GM23338 (cell line): ENCODE data around the gene PPM1F. TPM values are rescaled to one million over a fixed set of nuclear protein-coding genes. Genes with fewer than 3 reads are reported as not detected.

Source experiments
- ATAC-seq: fragments of 200-7000 bp; cut with Tn5 transposase; 3 replicates; pipeline ENCODE4 v1.9.1; 2020
- DNase-seq: peaks from one replicate; pipeline ENCODE4 v3.0.0-alpha.2; 2015; ENCODE audit warnings: low spot score
- H2AFZ ChIP-seq: fragments of 200-600 bp; sonication (generic); 2 replicates; pipeline ENCODE4 v1.8.0; 2016; ENCODE audit warnings: antibody characterized with exemption, mild to moderate bottlenecking, moderate library complexity
- H3F3A ChIP-seq: fragments of 200-600 bp; sonication (generic); replicated peaks from 2 replicates; pipeline ENCODE4 v1.8.0; 2017; ENCODE audit warnings: antibody characterized with exemption, mixed run types, low read depth
- H3K27ac ChIP-seq: fragments of 200-600 bp; sonication (generic); 2 replicates; pipeline ENCODE4 v1.6.1; 2016; ENCODE audit warnings: low read depth
- H3K27me3 ChIP-seq: fragments of 200-600 bp; sonication (generic); 2 replicates; pipeline ENCODE4 v1.8.0; 2016; ENCODE audit warnings: mild to moderate bottlenecking, mixed run types, moderate library complexity; ENCODE audit not compliant: insufficient read depth
- H3K36me3 ChIP-seq: fragments of 200-600 bp; sonication (generic); 2 replicates; pipeline ENCODE4 v1.8.0; 2016; ENCODE audit warnings: mild to moderate bottlenecking; ENCODE audit not compliant: insufficient read depth
- H3K4me1 ChIP-seq: fragments of 200-600 bp; sonication (generic); 2 replicates; pipeline ENCODE4 v1.8.0; 2016; ENCODE audit warnings: mild to moderate bottlenecking, moderate library complexity; ENCODE audit not compliant: insufficient read depth
- H3K4me2 ChIP-seq: fragments of 200-600 bp; sonication (generic); 2 replicates; pipeline ENCODE4 v1.7.1; 2017; ENCODE audit warnings: mixed run types
- H3K4me3 ChIP-seq: fragments of 200-600 bp; sonication (generic); 2 replicates; pipeline ENCODE4 v1.6.1; 2016; ENCODE audit warnings: mixed run types
- H3K79me2 ChIP-seq: fragments of 200-600 bp; sonication (generic); replicated peaks from 2 replicates; pipeline ENCODE4 v1.8.0; 2017; ENCODE audit warnings: mild to moderate bottlenecking; ENCODE audit not compliant: insufficient read depth
- H3K9me2 ChIP-seq: fragments of 200-600 bp; sonication (generic); 2 replicates; pipeline ENCODE4 v1.8.0; 2017; ENCODE audit not compliant: insufficient read depth
- H4K20me1 ChIP-seq: fragments of 200-600 bp; sonication (generic); replicated peaks from 2 replicates; pipeline ENCODE4 v1.8.0; 2017; ENCODE audit warnings: mild to moderate bottlenecking; ENCODE audit not compliant: insufficient read depth
- H3K27ac Mint-ChIP-seq: 2 replicates; pipeline ENCODE4 v1.8.0; 2020; ENCODE audit warnings: inconsistent platforms, mild to moderate bottlenecking, moderate library complexity, mixed read lengths
- H3K27me3 Mint-ChIP-seq: 3 replicates; pipeline ENCODE4 v1.8.0; 2022; ENCODE audit warnings: low read depth, mild to moderate bottlenecking, moderate library complexity, mixed read lengths, inconsistent platforms; ENCODE audit not compliant: insufficient read depth, poor library complexity
- H3K36me3 Mint-ChIP-seq: 3 replicates; pipeline ENCODE4 v1.8.0; 2021; ENCODE audit warnings: low read depth, mild to moderate bottlenecking, inconsistent platforms, moderate library complexity, mixed read lengths
- H3K4me1 Mint-ChIP-seq: 3 replicates; pipeline ENCODE4 v1.8.0; 2020; ENCODE audit warnings: mild to moderate bottlenecking, inconsistent platforms, mixed read lengths
- H3K4me3 Mint-ChIP-seq: 3 replicates; pipeline ENCODE4 v1.8.0; 2021; ENCODE audit warnings: moderate library complexity, mild to moderate bottlenecking, inconsistent platforms, mixed read lengths
- H3K9me3 Mint-ChIP-seq: 3 replicates; pipeline ENCODE4 v1.8.0; 2020; ENCODE audit warnings: moderate library complexity, mild to moderate bottlenecking, inconsistent platforms, mixed read lengths
- CREB1 ChIP-seq: fragments of 250-450 bp; sonication (Bioruptor Pico); IDR thresholded peaks from 2 replicates; pipeline ENCODE4 v1.5.0; 2020; ENCODE audit warnings: low read depth, mild to moderate bottlenecking, moderate library complexity
- EZH2 ChIP-seq: fragments of 200-600 bp; sonication (generic); IDR thresholded peaks from one replicate; pipeline ENCODE4 v1.8.0; 2017; ENCODE audit warnings: antibody characterized with exemption, mild to moderate bottlenecking, low read depth; ENCODE audit not compliant: unreplicated experiment
- EZH2phosphoT487 ChIP-seq: fragments of 200-600 bp; sonication (generic); IDR thresholded peaks from one replicate; pipeline ENCODE4 v1.8.1; 2018; ENCODE audit warnings: antibody characterized with exemption; ENCODE audit not compliant: unreplicated experiment
- JUNB ChIP-seq: IDR thresholded peaks from one replicate; pipeline ENCODE4 v1.6.1; 2016; ENCODE audit warnings: antibody characterized with exemption; ENCODE audit not compliant: unreplicated experiment
- NANOG ChIP-seq: IDR thresholded peaks from 2 replicates; pipeline ENCODE4 v1.6.1; 2016; ENCODE audit warnings: antibody characterized with exemption, borderline replicate concordance
- POLR2AphosphoS5 ChIP-seq: IDR thresholded peaks from 2 replicates; pipeline ENCODE4 v1.6.1; 2016; ENCODE audit warnings: antibody characterized with exemption, low read depth
- STAT1 ChIP-seq: IDR thresholded peaks from one replicate; pipeline ENCODE4 v1.6.1; 2016; ENCODE audit warnings: antibody characterized with exemption; ENCODE audit not compliant: unreplicated experiment
- ZNF114 ChIP-seq: fragments of 250-450 bp; sonication (Bioruptor Pico); IDR thresholded peaks from 2 replicates; pipeline ENCODE4 v1.5.0; 2020; ENCODE audit warnings: mild to moderate bottlenecking, moderate library complexity
- ZNF331 ChIP-seq: fragments of 250-450 bp; sonication (Bioruptor Pico); IDR thresholded peaks from 2 replicates; pipeline ENCODE4 v1.5.0; 2020; ENCODE audit warnings: low read depth, mild to moderate bottlenecking, moderate library complexity
- polyA plus RNA-seq: library from polyadenylated mRNA; unstranded; fragments of >200 nt; fragmentation: Nextera tagmentation; extraction: Ambion mirVana; gene quantifications from 2 replicates; pipeline ENCODE4 v1.2.1, GENCODE V29; 2016
- total RNA-seq: library from RNA; depleted of rRNA; stranded (reverse); fragments of >200 nt; shearing (Covaris generic); gene quantifications from 2 replicates; pipeline ENCODE4 v1.2.3, GENCODE V29; 2014
- TF ChIP-seq, protein P1 (sequence below): fragments of 250-450 bp; sonication (Bioruptor Pico); IDR thresholded peaks from 2 replicates; pipeline ENCODE4 v1.5.0; 2020; ENCODE audit warnings: mild to moderate bottlenecking, moderate library complexity
- TF ChIP-seq, protein P2 (sequence below): IDR thresholded peaks from 2 replicates; pipeline ENCODE4 v1.6.1; 2016; ENCODE audit warnings: antibody characterized with exemption
- TF ChIP-seq, protein P3 (sequence below): IDR thresholded peaks from one replicate; pipeline ENCODE4 v1.6.1; 2018; ENCODE audit warnings: antibody characterized with exemption; ENCODE audit not compliant: unreplicated experiment
- TF ChIP-seq, protein P4 (sequence below), 2 experiments: fragments of 200-600 bp in 1 of 2; sonication (generic) in 1 of 2; conservative IDR thresholded peaks; 2 replicates each; pipeline versions ENCODE4 v1.5.1 to v1.6.1; 2016 to 2017; ENCODE audit warnings: antibody characterized with exemption in 2 of 2, low read depth in 2 of 2, mild to moderate bottlenecking in 2 of 2, moderate library complexity in 1 of 2

PPM1F gene
- total and polyA plus RNA-seq, 2 experiments from 2014 or later = 7.1 to 29.3 TPM

DNA sequence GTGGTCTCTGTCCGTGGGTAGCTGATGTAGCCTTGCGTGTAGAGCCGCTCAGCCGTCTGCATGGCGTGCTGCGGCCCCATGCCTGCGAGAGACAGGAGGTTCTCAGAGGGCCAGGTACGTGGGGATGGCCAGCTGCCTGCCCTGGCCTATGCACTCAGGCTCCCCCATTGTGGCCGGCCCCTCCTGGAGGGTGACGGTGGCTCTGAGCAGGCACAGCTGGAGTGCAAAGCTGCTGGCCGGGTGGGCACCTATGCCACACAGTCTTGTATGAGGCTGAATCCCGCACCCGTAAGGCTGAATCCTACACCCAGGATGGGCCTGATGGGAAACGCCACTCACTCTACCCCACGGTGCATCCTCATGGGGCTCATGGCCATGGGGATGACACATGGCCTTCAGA, 11.6 kb upstream of the PPM1F start:
- Mint-ChIP-seq H3K27ac (no peak overlapping the region), H3K4me1 (no peaks in the 10 kb centered on the region), H3K36me3 (peaks cover 76% of the 10 kb centered on the region), H3K4me3 (no peak overlapping the region), H3K9me3 (peaks cover 4% of the 10 kb centered on the region; the same call in 2 of the 3 replicates), H3K27me3 (peaks cover 13% of the 10 kb centered on the region)
- Histone ChIP-seq H3K4me2 (no peak overlapping the region), H3F3A (no peaks in the 10 kb centered on the region), H3K36me3 (peaks cover 11% of the 10 kb centered on the region; the same call in 1 of the 2 replicates), H4K20me1 (peaks cover 9% of the 10 kb centered on the region; the same call in 1 of the 2 replicates), H3K4me3 (no peak overlapping the region), H3K79me2 (no peaks in the 10 kb centered on the region), H3K27ac (no peak overlapping the region), H3K27me3 (no peaks in the 10 kb centered on the region), H3K4me1 (no peaks in the 10 kb centered on the region), H3K9me2 (no peaks in the 10 kb centered on the region), H2AFZ (no peak overlapping the region)
- TF ChIP-seq POLR2AphosphoS5 (no peak), CREB1 (CRISPR knock-in tag) (no peak), STAT1 (no peak), JUNB (no peak), ZNF114 (CRISPR knock-in tag) (no peak), ZNF331 (CRISPR knock-in tag) (no peak), NANOG (no peak), EZH2 (no peak), EZH2phosphoT487 (no peak)
- TF ChIP-seq, protein P1, sequence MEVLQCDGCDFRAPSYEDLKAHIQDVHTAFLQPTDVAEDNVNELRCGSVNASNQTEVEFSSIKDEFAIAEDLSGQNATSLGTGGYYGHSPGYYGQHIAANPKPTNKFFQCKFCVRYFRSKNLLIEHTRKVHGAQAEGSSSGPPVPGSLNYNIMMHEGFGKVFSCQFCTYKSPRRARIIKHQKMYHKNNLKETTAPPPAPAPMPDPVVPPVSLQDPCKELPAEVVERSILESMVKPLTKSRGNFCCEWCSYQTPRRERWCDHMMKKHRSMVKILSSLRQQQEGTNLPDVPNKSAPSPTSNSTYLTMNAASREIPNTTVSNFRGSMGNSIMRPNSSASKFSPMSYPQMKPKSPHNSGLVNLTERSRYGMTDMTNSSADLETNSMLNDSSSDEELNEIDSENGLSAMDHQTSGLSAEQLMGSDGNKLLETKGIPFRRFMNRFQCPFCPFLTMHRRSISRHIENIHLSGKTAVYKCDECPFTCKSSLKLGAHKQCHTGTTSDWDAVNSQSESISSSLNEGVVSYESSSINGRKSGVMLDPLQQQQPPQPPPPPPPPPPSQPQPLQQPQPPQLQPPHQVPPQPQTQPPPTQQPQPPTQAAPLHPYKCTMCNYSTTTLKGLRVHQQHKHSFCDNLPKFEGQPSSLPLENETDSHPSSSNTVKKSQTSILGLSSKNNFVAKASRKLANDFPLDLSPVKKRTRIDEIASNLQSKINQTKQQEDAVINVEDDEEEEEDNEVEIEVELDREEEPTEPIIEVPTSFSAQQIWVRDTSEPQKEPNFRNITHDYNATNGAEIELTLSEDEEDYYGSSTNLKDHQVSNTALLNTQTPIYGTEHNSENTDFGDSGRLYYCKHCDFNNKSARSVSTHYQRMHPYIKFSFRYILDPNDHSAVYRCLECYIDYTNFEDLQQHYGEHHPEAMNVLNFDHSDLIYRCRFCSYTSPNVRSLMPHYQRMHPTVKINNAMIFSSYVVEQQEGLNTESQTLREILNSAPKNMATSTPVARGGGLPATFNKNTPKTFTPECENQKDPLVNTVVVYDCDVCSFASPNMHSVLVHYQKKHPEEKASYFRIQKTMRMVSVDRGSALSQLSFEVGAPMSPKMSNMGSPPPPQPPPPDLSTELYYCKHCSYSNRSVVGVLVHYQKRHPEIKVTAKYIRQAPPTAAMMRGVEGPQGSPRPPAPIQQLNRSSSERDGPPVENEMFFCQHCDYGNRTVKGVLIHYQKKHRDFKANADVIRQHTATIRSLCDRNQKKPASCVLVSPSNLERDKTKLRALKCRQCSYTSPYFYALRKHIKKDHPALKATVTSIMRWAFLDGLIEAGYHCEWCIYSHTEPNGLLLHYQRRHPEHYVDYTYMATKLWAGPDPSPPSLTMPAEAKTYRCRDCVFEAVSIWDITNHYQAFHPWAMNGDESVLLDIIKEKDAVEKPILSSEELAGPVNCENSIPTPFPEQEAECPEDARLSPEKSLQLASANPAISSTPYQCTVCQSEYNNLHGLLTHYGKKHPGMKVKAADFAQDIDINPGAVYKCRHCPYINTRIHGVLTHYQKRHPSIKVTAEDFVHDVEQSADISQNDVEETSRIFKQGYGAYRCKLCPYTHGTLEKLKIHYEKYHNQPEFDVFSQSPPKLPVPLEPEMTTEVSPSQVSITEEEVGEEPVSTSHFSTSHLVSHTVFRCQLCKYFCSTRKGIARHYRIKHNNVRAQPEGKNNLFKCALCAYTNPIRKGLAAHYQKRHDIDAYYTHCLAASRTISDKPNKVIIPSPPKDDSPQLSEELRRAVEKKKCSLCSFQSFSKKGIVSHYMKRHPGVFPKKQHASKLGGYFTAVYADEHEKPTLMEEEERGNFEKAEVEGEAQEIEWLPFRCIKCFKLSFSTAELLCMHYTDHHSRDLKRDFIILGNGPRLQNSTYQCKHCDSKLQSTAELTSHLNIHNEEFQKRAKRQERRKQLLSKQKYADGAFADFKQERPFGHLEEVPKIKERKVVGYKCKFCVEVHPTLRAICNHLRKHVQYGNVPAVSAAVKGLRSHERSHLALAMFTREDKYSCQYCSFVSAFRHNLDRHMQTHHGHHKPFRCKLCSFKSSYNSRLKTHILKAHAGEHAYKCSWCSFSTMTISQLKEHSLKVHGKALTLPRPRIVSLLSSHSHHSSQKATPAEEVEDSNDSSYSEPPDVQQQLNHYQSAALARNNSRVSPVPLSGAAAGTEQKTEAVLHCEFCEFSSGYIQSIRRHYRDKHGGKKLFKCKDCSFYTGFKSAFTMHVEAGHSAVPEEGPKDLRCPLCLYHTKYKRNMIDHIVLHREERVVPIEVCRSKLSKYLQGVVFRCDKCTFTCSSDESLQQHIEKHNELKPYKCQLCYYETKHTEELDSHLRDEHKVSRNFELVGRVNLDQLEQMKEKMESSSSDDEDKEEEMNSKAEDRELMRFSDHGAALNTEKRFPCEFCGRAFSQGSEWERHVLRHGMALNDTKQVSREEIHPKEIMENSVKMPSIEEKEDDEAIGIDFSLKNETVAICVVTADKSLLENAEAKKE (CRISPR knock-in tag) = no peak
- TF ChIP-seq, protein P2, sequence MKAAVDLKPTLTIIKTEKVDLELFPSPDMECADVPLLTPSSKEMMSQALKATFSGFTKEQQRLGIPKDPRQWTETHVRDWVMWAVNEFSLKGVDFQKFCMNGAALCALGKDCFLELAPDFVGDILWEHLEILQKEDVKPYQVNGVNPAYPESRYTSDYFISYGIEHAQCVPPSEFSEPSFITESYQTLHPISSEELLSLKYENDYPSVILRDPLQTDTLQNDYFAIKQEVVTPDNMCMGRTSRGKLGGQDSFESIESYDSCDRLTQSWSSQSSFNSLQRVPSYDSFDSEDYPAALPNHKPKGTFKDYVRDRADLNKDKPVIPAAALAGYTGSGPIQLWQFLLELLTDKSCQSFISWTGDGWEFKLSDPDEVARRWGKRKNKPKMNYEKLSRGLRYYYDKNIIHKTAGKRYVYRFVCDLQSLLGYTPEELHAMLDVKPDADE = no peak
- TF ChIP-seq, protein P3, sequence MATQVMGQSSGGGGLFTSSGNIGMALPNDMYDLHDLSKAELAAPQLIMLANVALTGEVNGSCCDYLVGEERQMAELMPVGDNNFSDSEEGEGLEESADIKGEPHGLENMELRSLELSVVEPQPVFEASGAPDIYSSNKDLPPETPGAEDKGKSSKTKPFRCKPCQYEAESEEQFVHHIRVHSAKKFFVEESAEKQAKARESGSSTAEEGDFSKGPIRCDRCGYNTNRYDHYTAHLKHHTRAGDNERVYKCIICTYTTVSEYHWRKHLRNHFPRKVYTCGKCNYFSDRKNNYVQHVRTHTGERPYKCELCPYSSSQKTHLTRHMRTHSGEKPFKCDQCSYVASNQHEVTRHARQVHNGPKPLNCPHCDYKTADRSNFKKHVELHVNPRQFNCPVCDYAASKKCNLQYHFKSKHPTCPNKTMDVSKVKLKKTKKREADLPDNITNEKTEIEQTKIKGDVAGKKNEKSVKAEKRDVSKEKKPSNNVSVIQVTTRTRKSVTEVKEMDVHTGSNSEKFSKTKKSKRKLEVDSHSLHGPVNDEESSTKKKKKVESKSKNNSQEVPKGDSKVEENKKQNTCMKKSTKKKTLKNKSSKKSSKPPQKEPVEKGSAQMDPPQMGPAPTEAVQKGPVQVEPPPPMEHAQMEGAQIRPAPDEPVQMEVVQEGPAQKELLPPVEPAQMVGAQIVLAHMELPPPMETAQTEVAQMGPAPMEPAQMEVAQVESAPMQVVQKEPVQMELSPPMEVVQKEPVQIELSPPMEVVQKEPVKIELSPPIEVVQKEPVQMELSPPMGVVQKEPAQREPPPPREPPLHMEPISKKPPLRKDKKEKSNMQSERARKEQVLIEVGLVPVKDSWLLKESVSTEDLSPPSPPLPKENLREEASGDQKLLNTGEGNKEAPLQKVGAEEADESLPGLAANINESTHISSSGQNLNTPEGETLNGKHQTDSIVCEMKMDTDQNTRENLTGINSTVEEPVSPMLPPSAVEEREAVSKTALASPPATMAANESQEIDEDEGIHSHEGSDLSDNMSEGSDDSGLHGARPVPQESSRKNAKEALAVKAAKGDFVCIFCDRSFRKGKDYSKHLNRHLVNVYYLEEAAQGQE = no peak
- TF ChIP-seq, protein P4, sequence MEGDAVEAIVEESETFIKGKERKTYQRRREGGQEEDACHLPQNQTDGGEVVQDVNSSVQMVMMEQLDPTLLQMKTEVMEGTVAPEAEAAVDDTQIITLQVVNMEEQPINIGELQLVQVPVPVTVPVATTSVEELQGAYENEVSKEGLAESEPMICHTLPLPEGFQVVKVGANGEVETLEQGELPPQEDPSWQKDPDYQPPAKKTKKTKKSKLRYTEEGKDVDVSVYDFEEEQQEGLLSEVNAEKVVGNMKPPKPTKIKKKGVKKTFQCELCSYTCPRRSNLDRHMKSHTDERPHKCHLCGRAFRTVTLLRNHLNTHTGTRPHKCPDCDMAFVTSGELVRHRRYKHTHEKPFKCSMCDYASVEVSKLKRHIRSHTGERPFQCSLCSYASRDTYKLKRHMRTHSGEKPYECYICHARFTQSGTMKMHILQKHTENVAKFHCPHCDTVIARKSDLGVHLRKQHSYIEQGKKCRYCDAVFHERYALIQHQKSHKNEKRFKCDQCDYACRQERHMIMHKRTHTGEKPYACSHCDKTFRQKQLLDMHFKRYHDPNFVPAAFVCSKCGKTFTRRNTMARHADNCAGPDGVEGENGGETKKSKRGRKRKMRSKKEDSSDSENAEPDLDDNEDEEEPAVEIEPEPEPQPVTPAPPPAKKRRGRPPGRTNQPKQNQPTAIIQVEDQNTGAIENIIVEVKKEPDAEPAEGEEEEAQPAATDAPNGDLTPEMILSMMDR (conservative IDR thresholded peaks at IDR 0.05; ENCODE audit: low read depth in 2 of 2) = no peak
- DNase-seq (no peak), ATAC-seq (no peak)
